Esophagus muscularis mucosa (tissue), 4 donors: ENCODE measurements around the gene PRDM16.

ENCODE experiments used
- EP300 ChIP-seq: sonication (generic); formaldehyde crosslinking; IDR thresholded peaks from one replicate; pipeline ENCODE4 v1.6.1; 2017; ENCODE audit warnings: antibody characterized with exemption
- POLR2A ChIP-seq: fragments of 450-650 bp; IDR thresholded peaks from one replicate; pipeline ENCODE4 v1.6.1; 2017; ENCODE audit warnings: antibody characterized with exemption, moderate library complexity, mild to moderate bottlenecking, low read depth
- POLR2AphosphoS5 ChIP-seq, 2 donors: sonication (generic); formaldehyde crosslinking; IDR thresholded peaks; one replicate each; pipeline ENCODE4 v1.6.1; 2017; ENCODE audit warnings: antibody characterized with exemption in 2 of 2
- TF ChIP-seq, protein P1 (sequence below), 3 experiments: fragments of 200-600 bp in 2 of 3; fragments of 450-650 bp in 1 of 3; sonication (generic) in 2 of 3; IDR thresholded peaks; one replicate each; pipeline ENCODE4 v1.5.1; 2017 to 2019; ENCODE audit warnings: antibody characterized with exemption in 3 of 3, mild to moderate bottlenecking in 2 of 3, moderate library complexity in 1 of 3

DNA sequence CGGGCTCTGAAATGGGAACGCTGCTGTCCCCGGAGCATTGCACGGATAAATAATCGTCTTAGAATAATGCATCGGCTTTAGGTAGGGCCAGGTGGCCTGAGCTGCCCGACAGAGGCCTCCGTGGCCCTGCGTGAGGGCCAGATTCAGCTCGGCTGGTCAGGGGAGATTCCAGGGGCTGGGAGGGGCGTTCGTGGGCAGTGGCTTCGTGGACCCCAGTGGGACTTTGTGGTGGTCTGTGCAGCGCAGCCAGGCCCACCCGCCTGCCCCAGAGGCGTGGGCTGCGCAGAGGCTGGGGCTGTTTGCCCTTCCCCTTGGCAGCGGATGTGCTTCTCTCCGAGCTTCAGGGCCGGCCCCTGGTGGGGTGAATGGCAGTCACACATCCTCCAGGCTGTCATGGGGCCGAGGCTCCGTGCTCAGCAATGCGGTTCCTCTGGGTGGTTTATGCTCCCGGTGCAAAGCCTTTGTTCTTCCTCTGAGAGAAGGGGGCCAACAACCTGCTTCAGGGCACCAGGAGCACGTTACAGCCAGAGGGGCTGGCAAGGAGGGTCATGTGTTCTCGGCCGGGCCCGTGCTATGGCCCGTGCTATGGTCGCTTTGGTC lies 104.5 kb downstream of the PRDM16 start:
- TF ChIP-seq, protein P1, sequence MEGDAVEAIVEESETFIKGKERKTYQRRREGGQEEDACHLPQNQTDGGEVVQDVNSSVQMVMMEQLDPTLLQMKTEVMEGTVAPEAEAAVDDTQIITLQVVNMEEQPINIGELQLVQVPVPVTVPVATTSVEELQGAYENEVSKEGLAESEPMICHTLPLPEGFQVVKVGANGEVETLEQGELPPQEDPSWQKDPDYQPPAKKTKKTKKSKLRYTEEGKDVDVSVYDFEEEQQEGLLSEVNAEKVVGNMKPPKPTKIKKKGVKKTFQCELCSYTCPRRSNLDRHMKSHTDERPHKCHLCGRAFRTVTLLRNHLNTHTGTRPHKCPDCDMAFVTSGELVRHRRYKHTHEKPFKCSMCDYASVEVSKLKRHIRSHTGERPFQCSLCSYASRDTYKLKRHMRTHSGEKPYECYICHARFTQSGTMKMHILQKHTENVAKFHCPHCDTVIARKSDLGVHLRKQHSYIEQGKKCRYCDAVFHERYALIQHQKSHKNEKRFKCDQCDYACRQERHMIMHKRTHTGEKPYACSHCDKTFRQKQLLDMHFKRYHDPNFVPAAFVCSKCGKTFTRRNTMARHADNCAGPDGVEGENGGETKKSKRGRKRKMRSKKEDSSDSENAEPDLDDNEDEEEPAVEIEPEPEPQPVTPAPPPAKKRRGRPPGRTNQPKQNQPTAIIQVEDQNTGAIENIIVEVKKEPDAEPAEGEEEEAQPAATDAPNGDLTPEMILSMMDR (IDR thresholded peaks at IDR 0.05), result no peak
- TF ChIP-seq POLR2AphosphoS5 (IDR thresholded peaks at IDR 0.05), result no peak
- TF ChIP-seq POLR2A, result no peak
- TF ChIP-seq EP300, result no peak
